Gastrocnemius medialis (tissue), 4 donors: ENCODE measurements around the gene ADM5. TPM values are rescaled to one million over a fixed set of nuclear protein-coding genes. Genes with fewer than 3 reads are reported as not detected.

Source experiments
- ATAC-seq, 2 donors: fragments of 150-250 bp; one replicate each; pipeline ENCODE4 v1.9.1; 2016
- DNase-seq, 2 donors: peaks; one replicate each; pipeline ENCODE4 v3.0.0-alpha.2; 2019
- H3K27ac ChIP-seq, 4 donors: fragments of 200-600 bp; sonication (generic); 1 replicate in 1 of 4; 2 replicates in 3 of 4; pipeline ENCODE4 v1.5.1; 2016 to 2018; ENCODE audit warnings: mild to moderate bottlenecking in 2 of 4, moderate library complexity in 1 of 4
- H3K27me3 ChIP-seq, 3 donors: fragments of 200-600 bp; sonication (generic) in 2 of 3; 1 replicate in 1 of 3; 2 replicates in 2 of 3; pipeline versions ENCODE4 v1.5.1 to v1.6.0; 2016 to 2019; ENCODE audit warnings: mild to moderate bottlenecking in 1 of 3, moderate library complexity in 1 of 3
- H3K36me3 ChIP-seq, 2 donors: fragments of 200-600 bp; sonication (generic) in 1 of 2; one replicate each; pipeline ENCODE4 v1.5.1; 2017 to 2018
- H3K4me1 ChIP-seq, 2 donors: fragments of 200-600 bp; sonication (generic) in 1 of 2; one replicate each; pipeline ENCODE4 v1.5.1; 2016 to 2017; ENCODE audit warnings: mild to moderate bottlenecking in 2 of 2
- H3K4me3 ChIP-seq, 4 donors: fragments of 200-600 bp; sonication (generic) in 3 of 4; 1 replicate in 1 of 4; 2 replicates in 3 of 4; pipeline ENCODE4 v1.5.1; 2016 to 2019; ENCODE audit warnings: mild to moderate bottlenecking in 2 of 4
- H3K9me3 ChIP-seq, 3 donors: fragments of 200-600 bp; sonication (generic) in 2 of 3; 1 replicate in 1 of 3; 2 replicates in 2 of 3; pipeline ENCODE4 v1.5.1; 2016 to 2019
- POLR2A ChIP-seq, 2 donors: fragments of 450-650 bp; IDR thresholded peaks; one replicate each; pipeline ENCODE4 v1.6.1; 2017; ENCODE audit warnings: antibody characterized with exemption in 2 of 2, mild to moderate bottlenecking in 2 of 2, moderate library complexity in 2 of 2
- in situ Hi-C, 4 donors: fragments of 200-750 bp; cut with MboI; loops; one replicate each; pipeline versions ENCODE4 v1.15.0 to v1.8.0; 2017; ENCODE audit warnings: low sequenced_read_pairs in 4 of 4
- intact Hi-C: fragments of 100-400 bp; cut with DNase I; formaldehyde crosslinking; loops from one replicate; pipeline ENCODE4 v1.15.1; 2023; ENCODE audit warnings: low total_unique reads
- total RNA-seq, 4 donors: library from RNA; depleted of rRNA; stranded (reverse); fragments of >200 nt; gene quantifications; one replicate each; pipeline versions ENCODE4 v1.1.0 to v1.2.3, GENCODE V29; 2016
- TF ChIP-seq, protein P1 (sequence below), 5 experiments: fragments of 450-650 bp in 3 of 5; fragments of 200-600 bp in 2 of 5; sonication (generic) in 2 of 5; IDR thresholded peaks in 4 of 5; conservative IDR thresholded peaks in 1 of 5; 1 replicate in 4 of 5; 2 replicates in 1 of 5; pipeline ENCODE4 v1.5.1; 2016 to 2019; ENCODE audit warnings: antibody characterized with exemption in 5 of 5, mild to moderate bottlenecking in 3 of 5, moderate library complexity in 3 of 5

The ADM5 gene
- total RNA-seq, 4 donors from 2014 or later = 1.0 to 2.1 (median 1.4) TPM; not detected in 1

DNA sequence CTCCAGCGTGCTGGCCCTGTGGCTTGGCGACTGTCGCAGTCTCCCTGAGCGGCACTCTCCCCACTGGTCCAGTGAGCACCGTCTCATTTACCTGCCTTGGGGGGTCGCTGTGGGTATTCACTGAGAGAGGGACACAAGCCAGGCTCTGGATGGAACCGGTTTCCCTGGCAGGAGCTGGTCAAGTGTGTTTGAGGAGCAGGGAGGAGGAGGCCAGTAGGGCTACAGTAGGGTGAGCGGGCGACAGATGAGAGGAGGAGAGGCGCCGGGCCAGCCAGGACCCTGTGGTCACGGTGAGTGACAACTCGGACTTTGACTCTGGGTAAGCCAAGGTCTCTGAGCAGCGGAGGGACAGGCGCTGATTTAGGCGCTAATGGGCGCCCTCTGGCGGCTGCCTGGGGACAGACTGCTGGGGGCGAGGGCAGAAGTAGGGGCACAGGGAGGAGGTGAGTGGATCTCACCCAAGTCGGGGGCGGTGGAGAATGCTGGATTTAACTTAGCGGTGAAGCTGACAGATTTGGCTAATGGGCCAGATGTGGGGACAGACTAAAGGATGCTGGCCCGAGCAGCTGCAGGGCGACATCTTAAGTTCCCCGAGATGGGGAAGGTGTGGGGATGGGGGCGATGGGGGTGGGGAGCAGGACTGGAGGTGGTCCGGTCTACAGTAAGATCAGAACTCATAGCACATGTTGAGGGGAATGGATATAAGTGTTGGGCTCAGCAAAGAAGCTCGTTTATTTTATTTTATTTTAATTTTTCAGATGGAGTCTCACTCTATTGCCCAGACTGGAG is 17.1 kb upstream of the ADM5 start:
- Histone ChIP-seq H3K4me1 (peaks cover 10 to 17% of the 10 kb centered on the region in 2 donors), H3K36me3 (no peaks in the 10 kb centered on the region), H3K27me3 (no peaks in the 10 kb centered on the region), H3K27ac (peak overlapping the region; percentile 59 to 81 (median 80)), H3K9me3 (no peaks in the 10 kb centered on the region), H3K4me3 (peak overlapping the region in 2 of 4 donors; percentile 19 to 41)
- ATAC-seq (no peak), DNase-seq (peak; percentile 58 to 72)
- in situ Hi-C loops (loop anchor here in 1 of 4 donors (10.0 kb wide), 1 partner anchor 98 kb away; no protein-coding TSS in a partner anchor), intact Hi-C loops (loop anchor here (1.0 kb wide), 1 partner anchor 166 kb away; no protein-coding TSS in a partner anchor)
- TF ChIP-seq, protein P1, sequence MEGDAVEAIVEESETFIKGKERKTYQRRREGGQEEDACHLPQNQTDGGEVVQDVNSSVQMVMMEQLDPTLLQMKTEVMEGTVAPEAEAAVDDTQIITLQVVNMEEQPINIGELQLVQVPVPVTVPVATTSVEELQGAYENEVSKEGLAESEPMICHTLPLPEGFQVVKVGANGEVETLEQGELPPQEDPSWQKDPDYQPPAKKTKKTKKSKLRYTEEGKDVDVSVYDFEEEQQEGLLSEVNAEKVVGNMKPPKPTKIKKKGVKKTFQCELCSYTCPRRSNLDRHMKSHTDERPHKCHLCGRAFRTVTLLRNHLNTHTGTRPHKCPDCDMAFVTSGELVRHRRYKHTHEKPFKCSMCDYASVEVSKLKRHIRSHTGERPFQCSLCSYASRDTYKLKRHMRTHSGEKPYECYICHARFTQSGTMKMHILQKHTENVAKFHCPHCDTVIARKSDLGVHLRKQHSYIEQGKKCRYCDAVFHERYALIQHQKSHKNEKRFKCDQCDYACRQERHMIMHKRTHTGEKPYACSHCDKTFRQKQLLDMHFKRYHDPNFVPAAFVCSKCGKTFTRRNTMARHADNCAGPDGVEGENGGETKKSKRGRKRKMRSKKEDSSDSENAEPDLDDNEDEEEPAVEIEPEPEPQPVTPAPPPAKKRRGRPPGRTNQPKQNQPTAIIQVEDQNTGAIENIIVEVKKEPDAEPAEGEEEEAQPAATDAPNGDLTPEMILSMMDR (IDR thresholded peaks at IDR 0.05 in 4 of 5, conservative IDR thresholded peaks at IDR 0.05 in 1 of 5) = peak; percentile 60 to 95 (median 89)
- no peak for TF ChIP-seq POLR2A (IDR thresholded peaks at IDR 0.05)

DNA sequence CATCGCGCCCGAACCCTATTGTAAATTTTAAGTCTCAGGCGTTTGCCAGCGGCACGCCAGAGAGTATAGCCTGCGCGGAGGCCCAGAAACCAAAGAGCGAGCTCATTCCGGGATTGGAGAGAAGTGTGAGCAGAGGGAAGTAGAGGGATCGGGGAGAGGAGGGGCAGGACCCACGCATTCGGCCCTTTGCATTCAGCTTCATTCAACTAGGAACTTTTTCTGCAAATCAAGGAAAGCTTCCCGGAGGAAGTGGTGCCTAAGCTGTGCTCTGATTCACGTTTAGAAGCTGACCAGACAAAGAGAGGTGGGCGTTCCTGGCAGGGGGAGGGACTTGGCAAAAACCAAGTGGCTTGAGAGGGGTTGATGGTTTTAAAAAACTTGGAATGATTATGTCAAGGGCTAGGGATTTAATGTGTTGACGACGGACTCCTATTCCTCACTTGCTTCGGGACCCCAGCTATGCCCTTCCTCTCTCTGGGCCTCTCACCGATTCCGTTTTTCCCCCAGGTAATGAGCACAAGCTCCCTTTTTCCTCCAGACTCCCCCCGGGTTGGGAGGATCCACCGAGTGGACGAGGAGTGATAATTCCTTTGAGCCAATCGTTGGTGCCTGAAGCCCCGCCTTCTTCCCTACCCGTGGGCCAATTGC is 13.1 kb upstream of the ADM5 start:
- Histone ChIP-seq H3K27ac (peak overlapping the region; percentile 85 to 98 (median 94)), H3K4me1 (peaks cover 40 to 53% of the 10 kb centered on the region in 2 donors), H3K36me3 (peaks cover 0 to 4% of the 10 kb centered on the region in 2 donors), H3K27me3 (no peaks in the 10 kb centered on the region), H3K4me3 (peak overlapping the region; percentile 48 to 92 (median 54)), H3K9me3 (no peaks in the 10 kb centered on the region)
- ATAC-seq (peak; percentile 53 to 75), DNase-seq (peak; percentile 82 to 87)
- intact Hi-C loops = loop anchor here (1.0 to 5.0 kb wide), 8 partner anchors 84 to 684 kb away; partner anchors contain the start of genes AKT1S1, ALDH16A1, GYS1 and PNKP
- TF ChIP-seq POLR2A (IDR thresholded peaks at IDR 0.05) = peak; percentile 38 to 60
- TF ChIP-seq, protein P1 (IDR thresholded peaks at IDR 0.05 in 4 of 5, conservative IDR thresholded peaks at IDR 0.05 in 1 of 5) = no peak
- in situ Hi-C loops = loop anchor here in 1 of 4 donors (5.0 to 10.0 kb wide), 2 partner anchors 101 to 169 kb away; no protein-coding TSS in a partner anchor

DNA sequence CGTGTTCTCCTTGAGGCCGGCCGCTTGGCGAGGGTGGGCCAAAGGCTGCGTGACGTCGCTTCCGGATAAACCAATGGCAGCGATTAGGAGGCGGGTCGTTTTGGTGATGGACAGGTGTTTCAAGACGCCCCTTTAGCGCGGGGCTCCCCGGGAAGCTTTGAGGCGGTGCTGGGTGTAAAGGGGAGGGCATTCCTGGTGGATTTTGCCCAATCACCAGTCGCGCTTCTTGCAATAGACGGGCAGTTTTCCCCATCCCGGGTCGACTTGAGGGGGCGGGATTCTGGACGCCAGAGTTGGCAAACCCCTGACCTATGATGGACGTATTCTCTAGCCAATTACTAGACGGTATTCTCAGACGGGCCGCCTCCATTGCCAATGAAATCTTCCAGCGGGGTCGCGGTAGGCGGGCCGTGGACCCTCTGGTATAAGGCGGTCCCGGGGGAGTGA is 12.6 kb upstream of the ADM5 start:
- intact Hi-C loops (loop anchor here (1.0 to 5.0 kb wide), 9 partner anchors 37 to 685 kb away; partner anchors contain the start of genes AKT1S1, ALDH16A1, GYS1 and PNKP), in situ Hi-C loops (loop anchor here in 1 of 4 donors (5.0 to 10.0 kb wide), 2 partner anchors 102 to 170 kb away; no protein-coding TSS in a partner anchor)
- peak overlapping the region; percentile 78 to 99 (median 95) for H3K4me3 ChIP-seq
- DNase-seq (peak; percentile 100), ATAC-seq (peak; percentile 75 to 83)
- H3K27me3 ChIP-seq = no peaks in the 10 kb centered on the region
- H3K36me3 ChIP-seq = peaks cover 0 to 9% of the 10 kb centered on the region in 2 donors
- no peak for TF ChIP-seq POLR2A (IDR thresholded peaks at IDR 0.05)
- TF ChIP-seq, protein P1 (IDR thresholded peaks at IDR 0.05 in 4 of 5, conservative IDR thresholded peaks at IDR 0.05 in 1 of 5) = no peak
- H3K9me3 ChIP-seq = no peaks in the 10 kb centered on the region
- peak overlapping the region; percentile 98 to 100 (median 99) for H3K27ac ChIP-seq
- H3K4me1 ChIP-seq = peaks cover 42 to 52% of the 10 kb centered on the region in 2 donors

DNA sequence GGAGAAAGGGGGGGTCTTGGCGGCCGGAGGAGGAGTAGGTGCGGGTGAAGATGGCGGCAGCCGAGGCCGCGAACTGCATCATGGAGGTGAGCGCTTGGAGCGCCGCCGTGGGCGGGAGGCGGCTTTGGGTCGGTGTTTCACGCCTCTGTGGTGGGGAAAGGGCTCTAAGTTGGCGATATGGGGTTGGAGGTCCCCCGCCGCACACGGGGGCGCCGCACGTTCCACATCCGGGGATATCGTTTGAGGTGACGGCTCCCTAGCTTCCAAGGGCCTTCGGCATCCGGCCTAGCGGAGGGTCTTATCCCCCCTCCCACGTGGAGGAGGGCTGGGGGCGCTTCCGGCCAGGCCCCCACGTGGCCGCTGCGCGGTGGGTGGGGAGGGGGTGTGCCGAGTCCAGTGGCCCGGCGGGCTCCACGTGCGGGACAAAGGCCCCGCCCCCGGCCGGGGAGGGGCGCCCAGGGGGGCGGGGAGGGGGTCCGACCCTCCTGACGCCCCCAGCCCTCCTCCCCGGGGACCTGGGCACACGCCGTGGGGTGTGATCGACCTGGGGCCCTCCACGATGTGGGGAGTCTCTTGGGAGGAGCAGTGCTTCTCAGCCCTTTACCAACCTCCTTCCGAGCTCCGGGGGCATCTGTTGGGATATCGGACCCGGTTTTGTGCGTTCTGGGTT is 12.0 kb upstream of the ADM5 start, which contains the start of gene PRMT1:
Gene PRMT1, plus strand, starts transcription at position 41 of the 670 bp plus-strand sequence. Its CDS starts 10 bp downstream, at position 51.
- Histone ChIP-seq H3K4me3 (peak within 1 kb of the TSS; percentile 78 to 99 (median 95)), H3K27me3 (no peaks in the 10 kb centered on the region), H3K4me1 (peaks cover 36 to 48% of the 10 kb centered on the region in 2 donors), H3K27ac (peak within 1 kb of the TSS; percentile 98 to 100 (median 99)), H3K36me3 (peaks cover 0 to 15% of the 10 kb centered on the region in 2 donors), H3K9me3 (no peaks in the 10 kb centered on the region)
- in situ Hi-C loops (loop anchor here in 1 of 4 donors (5.0 to 10.0 kb wide), 2 partner anchors 103 to 170 kb away; no protein-coding TSS in a partner anchor), intact Hi-C loops (loop anchor here (1.0 to 5.0 kb wide), 8 partner anchors 37 to 685 kb away; partner anchors contain the start of genes AKT1S1, ALDH16A1, GYS1 and PRR12)
- DNase-seq (peak; percentile 46 to 47), ATAC-seq (peak in 1 of 2 donors; percentile 16)
- TF ChIP-seq, protein P1 (IDR thresholded peaks at IDR 0.05 in 4 of 5, conservative IDR thresholded peaks at IDR 0.05 in 1 of 5) = no peak
- TF ChIP-seq POLR2A (IDR thresholded peaks at IDR 0.05) = peak; percentile 98 to 99
